ENCODE measurements around the gene CALHM1.
"Not testable (repeated sequence)": the region's sequence is repeated elsewhere in the genome, so short reads cannot be mapped to it uniquely, and the experiment has no call there.

CALHM1 gene

DNA sequence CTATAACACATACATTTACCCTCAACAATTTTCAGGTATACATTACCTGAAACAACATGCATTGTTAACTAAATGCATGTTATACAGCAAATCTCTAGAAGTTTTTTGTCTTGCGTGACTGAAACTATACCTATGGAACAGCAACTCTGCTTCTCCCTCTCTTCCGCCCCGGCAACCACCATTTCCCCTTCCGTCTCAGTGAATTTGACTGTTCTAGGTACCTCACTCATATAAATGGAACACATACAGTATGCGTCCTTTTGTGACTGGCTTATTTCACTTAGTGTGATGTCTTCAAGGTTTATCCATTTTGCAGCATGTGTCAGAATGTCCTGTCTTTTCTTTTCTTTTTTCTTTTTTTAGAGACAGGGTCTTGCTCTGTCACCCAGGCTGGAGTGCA lies 29.1 kb downstream of the CALHM1 start:
- DNase-seq (ENCODE audit: low read depth) = no peak

DNA sequence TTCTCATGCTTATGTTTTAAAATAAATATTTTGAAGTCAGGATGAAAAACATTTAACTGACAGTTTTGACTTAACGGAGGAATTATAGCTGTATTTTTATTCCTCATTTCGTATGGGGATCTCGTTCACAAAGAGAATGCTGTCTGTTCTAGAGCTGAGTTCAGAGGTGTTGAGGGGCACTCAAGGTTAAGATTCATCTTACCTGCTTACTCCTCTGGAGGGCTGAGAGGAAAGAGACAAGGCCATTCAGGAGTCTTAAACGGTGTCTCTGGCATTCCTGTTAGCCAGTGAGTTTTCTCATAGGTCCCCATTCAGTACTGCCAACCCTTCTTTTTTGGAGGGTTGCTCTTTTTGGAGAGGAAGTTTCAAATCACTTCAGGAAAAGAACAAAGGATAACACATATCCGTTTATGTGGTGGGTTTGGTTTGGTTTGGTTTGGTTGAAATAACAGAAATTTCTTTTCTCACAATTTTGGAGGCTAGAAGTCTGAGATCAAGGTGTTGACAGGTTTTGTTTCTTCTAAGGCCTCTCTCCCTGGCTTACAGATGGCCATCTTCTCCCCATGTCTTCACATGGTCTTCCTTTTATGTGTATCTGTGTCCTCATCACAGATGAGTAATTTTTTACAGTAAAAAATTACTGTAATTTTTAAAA lies 29.6 kb downstream of the CALHM1 start:
- DNase-seq (ENCODE audit: low read depth) = no peak

DNA sequence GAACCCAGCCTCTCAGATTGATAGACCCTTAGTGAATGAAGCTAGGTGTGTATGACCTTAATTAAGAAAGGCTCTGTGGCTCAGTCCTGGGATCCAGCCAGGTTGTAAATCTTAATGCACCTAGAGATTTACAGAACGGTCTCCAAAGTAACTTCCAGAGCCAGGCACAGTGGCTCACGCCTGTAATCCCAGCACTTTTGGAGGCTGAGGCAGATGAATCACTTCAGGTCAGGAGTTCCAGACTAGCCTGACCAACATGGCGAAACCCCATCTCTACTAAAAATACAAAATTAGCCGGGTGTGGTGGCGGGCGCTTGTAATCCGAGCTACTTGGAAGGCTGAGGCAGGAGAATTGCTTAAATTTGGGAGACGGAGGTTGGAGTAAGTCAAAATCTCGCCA lies 30.8 kb downstream of the CALHM1 start:
- no peak for DNase-seq (ENCODE audit: low read depth)

DNA sequence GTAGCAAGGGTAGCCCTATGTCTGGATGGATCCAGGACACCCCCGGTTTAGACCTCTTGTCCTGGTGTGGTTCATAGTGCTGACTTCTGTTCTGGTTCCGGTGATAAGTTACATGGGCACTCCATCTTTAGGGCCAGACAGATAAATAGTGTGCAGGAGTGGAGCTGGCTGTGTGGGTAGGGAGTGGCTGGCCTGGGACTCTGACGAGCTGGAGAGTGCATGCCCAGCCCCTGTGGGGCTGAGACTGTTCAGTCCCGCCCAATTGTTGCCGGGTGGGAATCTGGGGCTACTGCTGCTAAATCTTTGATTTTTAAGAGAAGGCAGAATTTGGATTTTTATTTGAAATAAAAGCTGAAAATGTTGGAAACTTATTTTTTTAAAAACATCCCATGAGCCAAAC lies 35.0 kb downstream of the CALHM1 start:
- no peak for DNase-seq (ENCODE audit: low read depth)

DNA sequence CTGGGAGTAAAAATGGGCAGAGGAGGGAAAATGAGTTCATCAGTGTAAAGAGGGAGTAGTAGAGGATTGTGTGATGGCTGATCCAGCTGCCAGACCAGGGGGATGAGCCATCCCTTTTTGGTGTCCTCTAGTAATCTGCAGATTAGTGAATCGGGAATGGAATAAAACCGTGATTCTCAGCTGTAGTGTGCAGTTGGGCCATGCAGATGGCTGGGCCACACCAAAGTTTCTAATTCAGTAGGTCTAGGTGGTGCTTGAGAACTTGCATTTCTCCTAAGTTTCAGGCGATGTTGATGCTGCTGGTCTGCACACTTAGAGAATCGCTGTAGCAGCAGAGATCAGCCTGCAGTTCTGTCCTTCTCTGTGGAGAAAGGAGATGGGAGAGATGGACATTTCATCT lies 39.6 kb downstream of the CALHM1 start:
- no peak for DNase-seq (ENCODE audit: low read depth)

DNA sequence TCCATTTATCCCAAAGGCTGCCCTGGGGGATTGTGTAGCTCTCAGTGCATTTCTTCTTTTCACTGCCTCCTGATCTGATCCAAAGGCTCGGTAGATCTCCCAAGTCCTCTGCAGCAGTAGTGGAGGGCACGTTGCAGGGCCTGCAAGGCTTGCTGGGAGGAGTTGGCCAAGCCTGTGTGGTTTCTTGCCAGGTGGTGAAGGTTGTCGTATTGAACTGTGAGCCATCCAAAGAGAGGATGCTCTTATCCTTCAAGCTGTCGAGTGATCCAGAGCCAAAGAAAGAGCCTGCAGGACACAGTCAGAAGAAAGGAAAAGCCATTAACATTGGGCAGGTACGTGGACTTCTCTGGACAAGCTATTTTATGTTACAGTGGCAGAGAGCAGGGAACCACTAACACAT lies 41.1 kb downstream of the CALHM1 start:
- DNase-seq (ENCODE audit: low read depth) = no peak

DNA sequence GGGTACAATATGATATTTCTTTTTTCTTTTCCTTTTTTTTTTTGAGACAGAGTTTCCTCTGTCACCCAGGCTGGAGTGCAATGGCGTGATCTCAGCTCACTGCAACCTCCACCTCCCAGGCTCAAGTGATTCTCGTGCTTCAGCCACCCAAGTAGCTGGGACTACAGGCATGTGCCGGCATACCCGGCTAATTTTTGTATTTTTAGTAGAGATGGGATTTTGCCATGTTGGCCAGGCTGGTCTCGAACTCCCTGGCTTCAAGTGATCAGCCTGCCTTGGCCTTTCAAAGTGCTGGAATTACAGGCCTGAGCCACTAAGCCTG lies 41.6 kb downstream of the CALHM1 start:
- not testable (repeated sequence) for DNase-seq (ENCODE audit: low read depth)

DNA sequence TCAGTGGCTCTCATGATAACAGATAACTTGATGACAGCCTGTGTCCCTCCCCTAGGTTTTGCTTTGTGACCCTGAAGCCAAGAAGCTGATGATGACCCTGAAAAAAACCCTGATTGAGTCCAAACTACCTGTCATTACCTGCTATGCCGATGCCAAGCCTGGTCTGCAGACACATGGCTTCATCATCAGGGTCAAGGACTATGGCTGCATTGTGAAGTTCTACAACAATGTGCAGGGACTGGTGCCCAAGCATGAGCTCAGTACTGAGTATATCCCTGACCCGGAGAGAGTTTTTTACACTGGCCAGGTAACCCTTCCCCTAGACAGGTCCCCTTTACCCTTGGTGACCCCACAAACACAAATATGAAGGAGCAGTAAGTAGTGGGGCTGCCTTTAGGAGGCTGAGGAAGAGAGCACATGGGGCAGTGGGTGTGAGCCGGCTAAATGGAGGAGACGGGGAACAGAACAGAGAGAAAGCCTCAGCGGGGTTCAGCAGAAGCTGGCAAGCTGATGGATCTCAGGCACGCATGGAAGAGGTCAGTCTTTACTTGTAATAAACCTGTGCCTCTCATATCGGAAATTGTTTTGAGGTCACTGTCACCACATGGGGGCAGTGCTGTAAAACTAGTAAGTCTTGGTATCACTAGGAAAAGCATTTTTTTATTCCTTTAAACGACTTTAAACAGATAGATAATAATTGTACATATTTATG lies 42.1 kb downstream of the CALHM1 start:
- peak; percentile 45 for DNase-seq (ENCODE audit: low read depth)

DNA sequence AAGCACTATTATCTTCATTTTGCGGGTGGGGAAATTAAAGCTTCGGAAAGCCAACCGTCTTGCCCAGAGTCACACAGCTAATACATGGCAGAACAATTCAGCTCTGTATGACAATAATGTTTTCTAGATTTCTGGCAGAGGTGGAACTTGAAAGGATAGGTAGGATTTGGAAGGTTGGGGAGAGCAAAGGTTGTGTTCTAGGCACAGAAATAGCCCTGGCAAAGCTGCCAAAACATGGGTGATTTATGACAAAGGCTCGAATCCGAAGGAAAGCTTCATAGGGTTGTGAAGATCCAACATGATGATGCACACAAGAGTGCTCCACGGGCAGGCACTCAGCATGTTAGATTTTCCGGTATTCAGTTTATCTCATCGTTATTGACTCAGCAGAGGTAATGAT lies 43.1 kb downstream of the CALHM1 start:
- DNase-seq (ENCODE audit: low read depth) = no peak

DNA sequence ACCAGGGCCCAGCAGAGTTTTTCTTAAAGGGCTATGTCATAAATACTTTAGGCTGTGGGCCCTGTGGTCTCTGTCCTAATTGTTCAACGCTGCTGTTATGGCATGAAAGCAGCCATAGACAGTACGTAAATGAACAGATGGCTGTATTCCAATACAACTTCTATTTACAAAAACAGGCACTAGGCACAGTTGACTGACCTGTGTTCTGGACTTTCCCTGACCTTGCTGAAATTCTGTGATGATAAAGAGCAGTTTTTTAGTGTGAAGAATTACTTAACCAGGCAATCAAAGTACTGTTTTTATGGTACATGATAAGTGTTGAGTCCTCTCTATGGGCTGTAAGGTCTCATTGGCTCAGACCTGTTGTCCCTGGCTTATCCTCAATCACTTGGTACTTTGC lies 45.1 kb downstream of the CALHM1 start:
- DNase-seq (ENCODE audit: low read depth) = no peak
